Midbrain (tissue), 1 donor: ENCODE results near the gene OBP2B.
"Not testable (repeated sequence)": the region's sequence is repeated elsewhere in the genome, so short reads cannot be mapped to it uniquely, and the experiment has no call there.

Experiments
- DNase-seq: peaks from one replicate; lab custom pipeline; 2025; lab: John Stamatoyannopoulos, UW

Gene OBP2B

DNA sequence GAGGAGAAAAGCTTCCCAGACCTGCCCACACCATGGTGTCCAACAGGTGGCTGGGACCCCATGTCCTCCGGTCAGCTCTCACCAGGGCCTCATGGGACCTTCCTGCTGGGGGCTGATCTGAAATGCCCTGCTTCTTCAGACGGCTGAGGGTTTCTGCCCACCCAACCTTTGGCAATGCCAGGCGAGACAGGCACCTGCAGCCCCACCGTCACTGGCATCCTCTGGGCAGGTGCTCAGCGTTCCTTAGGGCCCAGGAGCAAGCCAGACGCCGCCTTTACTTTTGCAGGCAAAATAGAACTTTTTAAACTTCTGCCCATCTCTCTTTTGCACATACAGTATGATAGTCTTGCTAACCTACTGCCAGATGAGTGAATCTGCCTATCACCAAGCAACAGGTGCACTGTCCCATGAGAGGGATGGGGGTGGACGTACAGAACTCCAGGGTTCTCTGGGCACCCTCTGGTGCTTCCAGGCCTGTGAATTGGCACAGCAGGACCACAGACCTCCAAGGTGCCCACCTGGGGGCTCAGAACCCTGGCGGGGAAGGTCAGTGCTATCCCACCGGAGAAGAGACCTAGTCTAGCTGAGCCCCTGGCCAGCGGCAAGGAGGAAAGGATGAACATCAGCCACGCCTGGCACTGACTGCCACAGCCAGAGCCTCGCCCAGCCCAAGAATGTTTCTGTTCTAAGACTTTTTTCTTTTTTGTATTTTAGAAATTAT is 7.5 kb downstream of the OBP2B start:
- no peak for DNase-seq

DNA sequence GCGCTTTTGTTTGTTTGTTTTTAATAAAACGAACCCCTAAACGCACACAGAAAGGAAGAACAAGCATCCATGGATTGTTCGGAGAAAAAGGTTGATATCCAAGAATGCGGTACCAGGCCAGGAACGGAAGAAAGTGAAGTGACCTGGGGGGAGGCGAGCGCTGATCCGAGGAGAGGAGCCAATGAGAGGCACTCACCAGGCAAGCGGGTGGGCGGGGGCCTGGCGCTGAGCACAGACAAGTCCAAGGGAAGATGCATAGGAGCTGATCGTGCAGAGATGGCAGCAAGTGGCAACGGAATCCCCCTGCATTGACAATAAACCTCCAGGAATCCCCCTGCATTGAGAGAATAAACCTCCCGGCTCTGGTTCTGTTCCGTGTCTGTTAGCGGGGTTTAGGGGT is 8.4 kb downstream of the OBP2B start:
- no peak for DNase-seq

DNA sequence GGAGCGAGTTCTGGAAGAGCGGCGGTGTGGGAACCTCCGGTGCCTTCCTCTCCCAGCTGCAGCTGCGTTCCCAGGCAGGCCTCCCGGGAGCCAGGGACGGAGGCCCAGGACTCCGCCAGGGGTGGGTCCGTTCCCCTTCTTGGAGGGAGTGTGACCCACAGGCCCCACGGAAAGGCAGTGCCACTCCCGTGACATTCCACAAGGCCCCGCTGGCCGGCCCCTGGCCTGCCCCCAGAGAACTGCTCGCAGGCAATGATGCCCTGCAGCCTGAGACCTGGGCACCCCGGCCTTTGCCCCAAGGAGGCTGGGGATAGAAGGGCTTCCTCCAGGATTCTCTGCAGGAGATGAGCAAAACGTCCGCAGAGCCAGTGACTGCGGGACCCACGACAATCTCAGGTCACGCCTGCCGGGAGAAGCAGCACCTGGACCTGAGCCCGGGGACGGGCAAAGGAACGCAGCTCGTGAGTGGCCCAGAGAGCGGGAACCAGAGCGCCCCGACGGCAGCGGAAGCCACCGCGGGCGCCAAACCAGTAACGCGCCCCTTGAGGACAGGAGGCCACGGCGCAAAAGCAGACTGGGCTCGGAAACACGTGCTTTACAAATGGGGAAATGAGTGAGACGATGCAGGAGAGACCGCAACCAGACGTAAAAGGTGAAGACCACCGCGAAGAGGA is 9.3 kb downstream of the OBP2B start:
- no peak for DNase-seq

GRCh38 chr9:133195029-133195428 is 14.0 kb downstream of the OBP2B start:
- DNase-seq: no peak

DNA sequence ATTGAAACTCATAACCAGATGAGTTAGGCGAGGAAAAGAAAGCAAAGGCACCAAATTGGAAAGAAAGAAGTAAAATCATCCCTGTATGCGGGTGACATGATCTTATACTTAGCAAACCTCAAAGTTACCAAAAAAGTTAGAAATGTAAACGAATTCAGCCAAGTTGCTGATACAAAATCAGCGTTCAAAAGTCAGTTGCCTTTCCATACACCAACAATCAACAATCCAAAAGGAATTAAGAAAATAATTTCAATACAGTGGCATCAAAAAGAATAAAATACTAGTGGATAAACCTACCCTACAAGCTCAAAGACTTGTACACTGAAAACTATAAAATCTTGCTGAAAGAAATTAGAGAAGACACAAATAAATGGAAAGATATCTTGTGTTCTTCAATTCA is 14.5 kb downstream of the OBP2B start:
- no peak for DNase-seq

DNA sequence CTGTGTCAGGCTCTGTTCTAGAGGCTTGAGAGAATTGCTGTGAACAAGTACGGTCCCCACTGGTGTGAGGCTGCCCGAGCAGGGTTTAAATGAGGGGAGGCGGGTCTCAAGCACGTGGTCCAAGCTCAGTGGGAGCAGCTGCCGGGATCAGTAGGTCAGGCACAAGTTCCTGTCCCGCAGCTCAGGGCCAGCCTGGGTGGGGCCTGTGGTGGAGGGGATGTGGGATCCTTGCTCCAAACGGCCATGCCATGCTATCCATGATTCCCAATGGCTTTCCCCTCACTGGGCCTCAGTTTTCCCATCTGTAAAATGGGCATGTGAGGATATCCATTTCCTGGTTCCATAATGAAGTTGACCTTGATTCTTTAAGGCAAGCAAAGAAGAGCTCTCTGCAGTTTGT is 17.1 kb downstream of the OBP2B start:
- DNase-seq: no peak

DNA sequence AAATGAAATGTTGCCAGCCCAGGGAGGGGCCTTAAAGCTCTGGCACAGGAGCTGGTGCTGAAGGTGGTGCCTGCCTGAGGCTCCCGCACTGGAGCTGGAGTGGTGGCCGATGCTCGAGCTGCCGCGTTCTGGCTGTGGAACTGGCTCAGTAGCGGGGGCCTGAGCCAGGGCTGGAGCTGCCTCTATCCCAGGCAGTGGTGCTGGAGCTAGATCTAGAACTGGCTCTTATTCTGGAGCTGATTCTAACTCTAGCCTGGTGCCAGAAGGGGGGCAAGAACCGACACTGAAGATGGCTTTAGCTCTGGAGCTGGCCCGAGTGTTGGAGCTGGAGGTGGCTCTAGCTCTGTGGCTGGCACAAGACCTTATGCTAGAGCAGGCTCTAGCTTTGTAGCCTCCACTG is 19.2 kb downstream of the OBP2B start:
- no peak for DNase-seq

DNA sequence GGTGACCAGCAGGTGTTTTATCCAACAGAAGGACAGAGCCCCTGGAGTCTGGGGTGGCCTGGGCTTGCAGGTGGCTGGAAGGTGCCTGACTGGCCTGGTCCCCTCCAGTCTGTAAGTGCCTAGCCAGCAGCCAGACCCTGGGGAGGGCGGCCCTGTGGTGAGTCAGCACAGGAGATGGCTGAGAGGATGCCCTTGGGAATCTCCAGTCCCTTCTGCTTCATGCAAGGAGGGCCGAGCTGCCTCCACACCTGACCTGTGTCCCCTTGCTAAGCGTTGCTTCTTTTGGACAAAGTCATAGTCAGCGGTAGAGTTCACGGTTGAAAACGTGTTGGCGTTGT is 20.2 kb downstream of the OBP2B start:
- DNase-seq: no peak

GRCh38 chr9:133188006-133188842 is 20.8 kb downstream of the OBP2B start:
- DNase-seq: peak; percentile 19

GRCh38 chr9:133187561-133188005 is 21.5 kb downstream of the OBP2B start:
- DNase-seq: no peak

DNA sequence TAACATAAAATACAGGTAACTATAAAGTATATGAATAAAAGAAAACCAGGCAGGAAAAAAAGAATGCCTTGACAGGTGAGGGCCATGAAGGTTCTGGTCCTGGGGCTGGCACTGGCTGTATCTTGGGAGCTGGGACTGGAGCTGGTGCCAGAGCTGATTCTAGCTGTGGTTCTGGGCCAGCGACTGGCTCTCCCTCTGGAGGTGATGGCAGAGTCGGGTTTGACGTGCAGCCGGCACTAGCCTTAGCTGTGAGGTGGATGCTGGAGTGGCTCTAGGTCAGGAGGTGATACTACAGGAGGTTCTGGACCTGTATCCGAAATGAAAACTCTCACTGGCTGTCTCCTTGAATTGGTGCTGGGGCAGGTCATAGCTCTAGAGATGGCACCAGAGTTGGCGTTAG is 22.3 kb downstream of the OBP2B start:
- DNase-seq: no peak

DNA sequence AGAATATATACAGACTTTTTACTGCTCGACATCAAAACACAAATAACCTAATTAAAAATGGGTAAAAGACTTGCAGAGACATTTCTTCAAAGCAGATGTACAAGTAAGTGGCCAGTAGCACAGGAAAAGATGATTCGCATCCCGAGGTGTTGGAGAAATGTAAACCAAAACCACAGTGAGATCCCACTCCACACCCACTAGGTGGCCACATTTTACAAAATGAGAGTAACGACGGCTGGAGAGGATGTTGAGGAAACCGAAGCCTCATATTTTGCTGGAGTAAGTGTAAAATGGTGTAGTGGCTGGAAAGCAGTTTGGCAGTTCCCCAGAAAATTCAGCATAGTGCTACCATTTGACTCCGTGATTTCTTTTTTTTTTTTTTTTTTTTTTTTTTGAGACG is 24.1 kb downstream of the OBP2B start:
- DNase-seq: peak; percentile 63

- DNase-seq: no peak
Observed at GRCh38 chr9:133182151-133182550, 26.9 kb downstream of the OBP2B start.

GRCh38 chr9:133181561-133181960 is 27.5 kb downstream of the OBP2B start:
- DNase-seq: no peak

DNA sequence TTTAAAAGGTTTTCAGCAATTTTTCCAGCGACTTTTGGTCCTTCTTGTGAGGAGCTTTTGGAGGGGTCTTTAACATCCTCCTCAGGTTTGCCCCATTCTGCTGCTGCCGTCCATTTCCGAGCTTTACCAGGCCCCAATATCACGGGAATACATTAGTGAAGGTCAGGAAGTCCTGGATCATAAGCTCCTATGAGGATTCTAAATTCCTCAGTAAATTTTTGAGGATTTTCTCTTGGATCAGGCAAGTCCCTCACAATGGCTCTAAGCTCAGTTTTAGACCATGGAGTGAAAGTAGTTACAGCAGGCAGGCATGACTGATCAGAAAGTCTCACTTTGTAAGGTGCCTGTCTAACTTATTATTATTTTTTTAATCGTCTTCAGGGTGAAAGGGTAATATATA is 28.1 kb downstream of the OBP2B start:
- DNase-seq: no peak

GRCh38 chr9:133173056-133173455 is 36.0 kb downstream of the OBP2B start:
- DNase-seq: no peak

DNA sequence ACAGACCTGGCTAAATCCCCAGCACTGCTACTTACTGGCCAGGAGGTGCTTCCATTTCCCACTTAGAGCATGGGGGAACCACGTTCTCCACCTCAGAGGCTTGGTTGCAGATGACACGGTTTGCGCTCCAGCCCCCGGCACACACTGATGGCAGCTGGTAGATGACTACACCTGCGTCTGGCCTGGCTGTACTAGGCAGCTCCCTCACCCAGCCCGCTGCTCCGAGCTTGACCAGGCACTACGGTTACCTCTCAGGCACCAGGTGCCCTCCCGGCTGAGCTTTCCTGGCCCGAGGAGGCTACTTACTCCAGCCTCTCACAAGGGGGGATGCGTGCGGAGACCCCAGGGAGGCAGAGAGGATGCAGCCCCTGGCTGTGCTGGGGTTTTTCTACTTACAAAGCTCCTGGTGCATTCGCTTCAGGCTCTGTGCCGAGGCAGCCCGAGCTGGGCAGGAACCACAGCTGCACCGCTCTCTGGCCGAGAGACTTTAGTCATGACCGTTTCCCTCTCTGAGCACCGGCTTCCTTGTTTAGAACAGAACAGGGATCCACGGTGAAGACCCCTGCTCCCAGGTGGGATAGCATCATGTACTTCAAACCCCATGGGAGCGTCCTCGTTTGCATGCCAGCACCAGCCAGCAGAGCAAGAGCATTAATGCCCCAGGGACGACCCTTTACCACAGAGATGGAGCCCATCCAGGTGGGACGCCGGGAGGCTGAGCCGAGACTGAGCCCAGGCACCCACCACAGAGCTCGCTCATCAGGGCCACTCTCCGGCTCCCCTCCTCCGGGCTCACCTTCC is 37.7 kb downstream of the OBP2B start:
- DNase-seq: no peak

DNA sequence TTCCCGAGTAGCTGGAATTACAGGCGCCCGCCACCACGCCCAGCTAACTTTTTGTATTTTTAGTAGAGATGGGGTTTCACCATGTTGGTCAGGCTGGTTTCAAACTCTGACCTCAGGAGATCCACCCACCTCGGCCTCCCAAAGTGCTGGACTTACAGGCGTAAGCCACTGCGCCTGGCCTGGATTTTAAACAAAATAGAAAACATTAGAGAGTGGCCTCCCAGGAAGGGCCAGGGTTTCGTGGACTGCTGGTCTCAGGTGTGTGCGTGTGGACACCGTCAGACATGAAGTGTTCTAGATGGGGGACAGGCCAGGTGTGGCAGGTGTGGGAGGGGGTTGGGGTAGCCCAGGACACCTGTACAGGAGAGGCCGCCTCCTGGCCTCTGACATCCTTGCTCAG is 38.3 kb downstream of the OBP2B start:
- DNase-seq: no peak

DNA sequence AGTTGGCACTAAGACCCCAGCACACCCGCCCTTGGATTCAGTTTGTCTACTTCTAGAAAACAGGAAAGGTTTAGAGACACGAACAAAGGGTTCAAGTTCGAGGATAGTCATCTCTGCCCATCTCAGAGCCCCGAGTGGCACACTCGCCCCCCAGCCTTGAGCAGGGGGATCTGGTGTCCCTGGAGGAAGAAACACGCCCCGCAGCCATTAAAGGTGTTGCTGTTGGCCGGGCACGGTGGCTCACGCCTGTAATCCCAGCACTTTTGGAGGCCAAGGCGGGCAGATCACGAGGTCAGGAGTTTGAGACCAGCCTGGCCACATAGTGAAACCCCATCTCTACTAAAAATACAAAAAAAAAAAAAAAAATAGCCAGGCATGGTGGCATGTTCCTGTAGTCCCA is 39.4 kb downstream of the OBP2B start:
- DNase-seq: not testable (repeated sequence)

DNA sequence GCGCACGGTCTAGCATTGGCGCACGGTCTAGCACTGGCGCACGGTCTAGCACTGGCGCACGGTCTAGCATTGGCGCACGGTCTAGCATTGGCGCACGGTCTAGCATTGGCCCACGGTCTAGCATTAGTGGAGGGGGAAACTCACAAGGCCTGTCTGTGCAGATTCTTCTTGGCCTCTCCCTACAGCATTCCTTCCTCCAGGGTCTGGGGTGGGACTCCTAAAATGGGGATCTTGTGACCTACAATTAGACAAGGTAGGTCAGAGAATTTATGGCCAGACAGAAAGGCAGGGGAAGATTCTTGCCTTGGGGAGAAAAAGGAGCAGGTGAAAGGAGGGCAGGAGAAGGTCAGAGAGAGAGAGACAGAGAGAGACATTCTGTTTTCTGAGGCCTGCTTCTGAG is 39.9 kb downstream of the OBP2B start:
- DNase-seq: no peak

DNA sequence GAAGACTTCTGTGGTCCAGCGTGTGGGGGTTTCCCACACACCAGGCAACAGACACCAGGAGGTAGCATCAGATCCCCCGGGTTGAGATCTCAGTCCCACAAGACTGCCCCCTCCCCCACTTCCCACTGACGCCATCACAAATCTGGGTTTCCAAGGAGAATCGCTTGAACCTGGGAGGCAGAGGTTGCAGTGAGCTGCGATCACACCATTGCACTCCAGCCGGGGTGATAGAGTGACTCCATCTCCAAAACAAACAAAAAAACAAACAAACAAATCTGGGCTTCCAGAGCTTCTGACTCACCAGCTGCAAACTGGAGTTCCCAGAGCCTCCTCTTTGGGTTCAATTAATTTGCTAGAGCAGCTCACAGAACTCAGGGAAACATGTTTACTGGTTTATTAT is 40.6 kb downstream of the OBP2B start:
- no peak for DNase-seq

DNA sequence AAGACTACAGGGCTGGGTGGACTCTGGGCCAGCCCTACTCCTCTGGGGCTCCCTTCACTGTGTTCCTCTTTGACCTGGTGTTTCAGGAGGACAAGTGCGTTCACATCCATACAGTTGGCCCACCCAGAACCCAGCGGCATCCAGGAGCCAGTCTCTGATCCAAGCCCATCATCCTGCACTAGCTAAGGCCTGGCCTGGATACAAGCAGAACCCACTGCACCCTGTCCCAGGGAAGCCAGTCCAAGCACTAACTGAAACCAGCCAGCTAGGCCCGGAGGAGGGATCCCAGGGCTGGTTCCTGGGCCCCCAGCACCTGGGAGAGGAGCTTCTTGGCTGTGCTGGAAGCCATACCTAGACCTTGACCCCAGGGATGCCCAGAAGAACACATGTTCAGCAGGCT is 41.3 kb downstream of the OBP2B start:
- DNase-seq: no peak
